CD4-positive, alpha-beta memory T cell (primary cell): ENCODE results near the gene SLC17A9. TPM values are rescaled to one million over a fixed set of nuclear protein-coding genes. Genes with fewer than 3 reads are reported as not detected.

Experiments
- CTCF ChIA-PET: fragments of 350-600 bp; sonication (Branson Sonifier 250); formaldehyde crosslinking; loops from one replicate; lab custom pipeline; 2021; ENCODE audit warnings: inconsistent platforms; ENCODE audit not compliant: partially characterized antibody; lab: Charles Lee
- POLR2A ChIA-PET: fragments of 350-600 bp; sonication (Branson Sonifier 250); formaldehyde crosslinking; loops from one replicate; lab custom pipeline; 2021; ENCODE audit not compliant: partially characterized antibody; lab: Charles Lee
- DNase-seq, 5 donors: peaks; one replicate each; pipeline versions ENCODE4 v3.0.0 to v3.0.0-alpha.2; 2020 to 2022; ENCODE audit warnings: mixed read lengths in 1 of 5
- H3K27ac ChIP-seq: one replicate; pipeline ENCODE4 v1.7.0; 2013; ENCODE audit warnings: low read depth, low read length
- H3K27me3 ChIP-seq: 2 replicates; pipeline ENCODE4 v1.7.0; 2013; ENCODE audit warnings: mild to moderate bottlenecking, low read length, moderate library complexity; ENCODE audit not compliant: insufficient read depth
- H3K36me3 ChIP-seq: 2 replicates; pipeline ENCODE4 v1.7.0; 2013; ENCODE audit warnings: mild to moderate bottlenecking, low read length, moderate library complexity; ENCODE audit not compliant: insufficient read depth
- H3K4me1 ChIP-seq: 2 replicates; pipeline ENCODE4 v1.7.0; 2013; ENCODE audit warnings: mild to moderate bottlenecking, low read length, moderate library complexity; ENCODE audit not compliant: insufficient read depth
- H3K4me3 ChIP-seq, 2 donors: one replicate each; pipeline ENCODE4 v1.7.0; 2013; ENCODE audit warnings: low read length in 2 of 2, mild to moderate bottlenecking in 1 of 2
- H3K9me3 ChIP-seq, 2 donors: one replicate each; pipeline ENCODE4 v1.7.0; 2013; ENCODE audit warnings: low read length in 2 of 2, control low read depth in 1 of 2; ENCODE audit not compliant: control insufficient read depth in 1 of 2
- H3K27ac Mint-ChIP-seq, 7 donors: one replicate each; pipeline ENCODE4 v1.8.0; 2020 to 2021; ENCODE audit warnings: mixed read lengths in 7 of 7, mild to moderate bottlenecking in 6 of 7, inconsistent platforms in 3 of 7, moderate library complexity in 3 of 7
- H3K27me3 Mint-ChIP-seq, 2 donors: one replicate each; pipeline ENCODE4 v1.8.0; 2020 to 2021; ENCODE audit warnings: mixed read lengths in 2 of 2
- H3K36me3 Mint-ChIP-seq, 2 donors: one replicate each; pipeline ENCODE4 v1.8.0; 2020 to 2021; ENCODE audit warnings: mixed read lengths in 2 of 2, inconsistent platforms in 1 of 2, mild to moderate bottlenecking in 1 of 2
- H3K4me1 Mint-ChIP-seq, 4 donors: one replicate each; pipeline ENCODE4 v1.8.0; 2020 to 2021; ENCODE audit warnings: mixed read lengths in 4 of 4, mild to moderate bottlenecking in 1 of 4
- H3K4me3 Mint-ChIP-seq, 8 donors: one replicate each; pipeline ENCODE4 v1.8.0; 2020 to 2021; ENCODE audit warnings: mixed read lengths in 8 of 8, mild to moderate bottlenecking in 7 of 8, moderate library complexity in 6 of 8, inconsistent platforms in 3 of 8
- H3K9me3 Mint-ChIP-seq, 8 donors: one replicate each; pipeline ENCODE4 v1.8.0; 2020 to 2021; ENCODE audit warnings: mixed read lengths in 8 of 8, mild to moderate bottlenecking in 5 of 8, inconsistent platforms in 3 of 8, moderate library complexity in 1 of 8
- intact Hi-C: fragments of 100-400 bp; cut with micrococcal nuclease; formaldehyde crosslinking; loops from one replicate; pipeline ENCODE4 v1.15.1; 2023
- polyA plus RNA-seq, 2 donors: library from polyadenylated mRNA; unstranded; fragments of 300-500 nt; fragmentation: Illumina TruSeq; gene quantifications; one replicate each; pipeline ENCODE4 v1.2.3, GENCODE V29; 2021
- total RNA-seq, 2 experiments: library from RNA; stranded (reverse); gene quantifications; one replicate each; pipeline ENCODE4 v1.2.3, GENCODE V29; 2021

Gene SLC17A9
- total and polyA plus RNA-seq, 4 experiments from 2014 or later: 0.13 to 2.4 (median 2.1) TPM; not detected in 1

DNA sequence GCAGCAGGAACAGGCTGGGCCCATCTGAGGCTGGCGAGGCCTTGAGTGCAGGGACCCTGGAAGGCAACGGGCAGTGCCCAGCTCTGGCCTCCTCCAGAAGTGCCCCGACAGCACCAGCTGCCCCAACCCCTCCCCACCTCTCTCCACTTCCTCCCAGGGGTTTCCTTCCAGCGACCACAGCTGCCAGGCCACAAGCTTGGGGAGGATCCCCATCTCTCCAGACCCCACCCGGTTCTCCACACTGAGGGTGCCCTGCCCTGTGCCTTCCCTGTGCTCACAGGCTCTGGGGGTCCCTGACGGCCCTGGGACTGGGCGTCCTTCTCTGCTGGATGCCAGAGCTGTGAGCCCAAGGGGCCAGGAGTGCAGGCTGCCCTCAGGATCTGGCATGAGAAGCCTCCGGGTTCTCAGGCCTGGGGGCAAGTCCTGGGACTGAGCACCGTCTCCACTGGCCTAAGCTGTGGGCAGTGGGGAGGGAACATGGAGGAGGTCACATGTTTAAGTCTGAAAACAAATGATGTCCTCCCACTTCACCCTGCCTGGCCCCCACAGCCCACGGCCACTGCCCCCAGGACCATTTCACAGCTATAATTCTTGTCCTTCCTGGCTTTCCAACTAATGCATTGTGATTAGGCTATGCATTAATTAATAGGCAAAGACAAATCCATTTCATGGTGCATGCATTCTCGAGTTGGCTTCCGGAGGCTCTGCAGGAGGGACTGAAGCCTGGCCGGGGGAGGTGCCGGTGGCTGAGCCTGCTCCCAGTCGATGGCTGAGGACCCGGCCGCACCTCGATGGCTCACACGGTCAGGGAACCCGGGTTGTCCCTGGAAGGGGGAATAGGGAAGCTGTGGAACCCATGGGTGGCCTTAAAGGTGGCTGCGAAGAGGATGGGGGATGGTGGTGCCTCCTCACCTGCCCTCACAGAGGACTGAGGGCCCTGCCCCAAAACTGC, 29.9 kb downstream of the SLC17A9 start:
- H3K36me3 Mint-ChIP-seq: no peaks in the 10 kb centered on the region

DNA sequence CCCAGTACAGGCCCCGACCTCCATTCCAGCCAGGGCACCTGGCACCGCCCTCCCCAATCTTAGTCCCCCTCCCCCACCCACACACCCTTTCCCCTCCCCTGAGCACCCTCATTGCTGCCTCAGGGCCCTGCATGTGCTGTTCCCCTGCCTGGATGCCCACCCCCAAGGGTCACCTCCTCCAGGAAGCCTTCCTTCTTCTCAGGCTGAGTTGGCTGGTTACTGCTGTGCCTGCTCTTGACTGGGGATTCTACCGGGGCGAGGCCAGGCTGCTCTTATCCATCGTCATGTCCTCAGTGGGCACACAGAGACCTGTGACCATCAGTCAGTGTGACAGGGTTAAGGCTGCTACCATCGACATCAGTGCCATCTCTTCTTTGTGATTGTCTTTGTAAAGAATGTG, 30.7 kb downstream of the SLC17A9 start:
- POLR2A ChIA-PET: no interaction called here
- no peak overlapping the region for H3K4me3 ChIP-seq
- Mint-ChIP-seq H3K36me3 (no peaks in the 10 kb centered on the region), H3K9me3 (no peaks in the 10 kb centered on the region), H3K27ac (peak overlapping the region in 1 of 7 donors; percentile 72), H3K4me3 (peak overlapping the region in 1 of 8 donors; percentile 15), H3K4me1 (peaks cover 7 to 49% (median 17%) of the 10 kb centered on the region in 4 donors), H3K27me3 (peaks cover 23 to 28% of the 10 kb centered on the region in 2 donors)
- H3K4me1 ChIP-seq: peaks cover 32% of the 10 kb centered on the region
- DNase-seq: no peak
- CTCF ChIA-PET: interaction anchor here (1.1 kb wide), 1 partner anchor 11 kb away, joined by 3 read pairs; no protein-coding TSS in a partner anchor
- intact Hi-C loops: no loop called here
- H3K36me3 ChIP-seq: no peaks in the 10 kb centered on the region
- no peak overlapping the region for H3K27ac ChIP-seq
- H3K27me3 ChIP-seq: peaks cover 26% of the 10 kb centered on the region
- no peaks in the 10 kb centered on the region for H3K9me3 ChIP-seq

More for the DNA sequence above, 29.9 kb downstream of the SLC17A9 start:
- Mint-ChIP-seq H3K4me3 (peak overlapping the region in 1 of 8 donors; percentile 30), H3K27ac (peak overlapping the region in 2 of 7 donors; percentile 37 to 55), H3K27me3 (peaks cover 26 to 34% of the 10 kb centered on the region in 2 donors), H3K4me1 (peaks cover 14 to 57% (median 24%) of the 10 kb centered on the region in 4 donors), H3K9me3 (no peaks in the 10 kb centered on the region)
- DNase-seq: no peak
- no peaks in the 10 kb centered on the region for H3K9me3 ChIP-seq
- ChIA-PET POLR2A (interaction anchor here (1.5 kb wide), 1 partner anchor 121 kb away, joined by 3 read pairs; the partner anchor contains the start of gene TCFL5), CTCF (interaction anchor here (1.1 to 2.2 kb wide), 2 partner anchors 10 kb away, joined by 3 to 9 read pairs; no protein-coding TSS in a partner anchor)
- intact Hi-C loops: no loop called here
- peaks cover 26% of the 10 kb centered on the region for H3K27me3 ChIP-seq
- H3K4me1 ChIP-seq: peaks cover 40% of the 10 kb centered on the region
- H3K4me3 ChIP-seq: no peak overlapping the region
- H3K36me3 ChIP-seq: no peaks in the 10 kb centered on the region
- no peak overlapping the region for H3K27ac ChIP-seq

DNA sequence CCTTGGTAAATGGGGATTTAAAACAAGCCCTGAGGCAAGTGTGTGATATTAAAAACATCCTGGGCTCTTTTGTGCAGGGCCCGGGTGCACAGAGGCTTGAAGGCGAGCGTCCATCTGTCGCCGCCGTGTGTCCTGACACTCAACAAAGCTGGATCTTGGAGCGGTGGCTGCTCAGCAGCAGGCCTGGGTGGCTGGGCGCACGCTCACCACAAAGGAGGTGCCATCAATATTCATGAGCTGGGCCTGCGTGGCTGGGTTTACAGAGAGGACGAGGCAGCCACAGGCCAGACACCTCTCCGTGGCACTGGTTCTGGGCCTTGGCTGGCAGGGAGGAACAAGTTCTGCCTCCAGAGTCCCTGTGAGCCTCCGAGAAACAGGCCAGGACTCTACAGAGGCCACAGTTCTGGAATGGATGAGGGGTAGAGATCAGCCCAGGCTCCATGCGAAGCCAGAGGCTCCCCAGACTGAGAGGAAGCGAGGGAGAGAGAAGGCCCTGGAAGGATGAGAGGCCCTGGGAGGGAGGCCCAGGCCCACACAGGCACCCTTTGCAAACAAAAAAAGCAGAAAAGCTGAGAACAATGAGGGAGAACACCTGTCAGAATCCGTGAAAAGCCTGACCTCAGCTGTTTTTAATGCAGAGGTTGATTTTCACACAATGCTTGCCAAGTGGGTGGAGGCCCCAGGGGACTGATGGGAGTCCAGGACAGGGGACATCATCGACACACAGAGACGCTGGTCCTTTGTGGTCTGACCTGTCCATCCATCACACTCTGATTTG, 32.3 kb downstream of the SLC17A9 start:
- no peak overlapping the region for H3K4me3 Mint-ChIP-seq
- peak overlapping the region in 1 of 7 donors; percentile 56 for H3K27ac Mint-ChIP-seq

GRCh38 chr20:62985444-62985778, 32.9 kb downstream of the SLC17A9 start:
- H3K36me3 ChIP-seq: no peaks in the 10 kb centered on the region
- Mint-ChIP-seq H3K9me3 (no peaks in the 10 kb centered on the region), H3K36me3 (no peaks in the 10 kb centered on the region), H3K4me1 (peaks cover 9 to 38% (median 14%) of the 10 kb centered on the region in 4 donors), H3K27me3 (peaks cover 12 to 23% of the 10 kb centered on the region in 2 donors), H3K27ac (no peak overlapping the region), H3K4me3 (no peak overlapping the region)
- DNase-seq: no peak
- intact Hi-C loops: no loop called here
- POLR2A ChIA-PET: no interaction called here
- peaks cover 11% of the 10 kb centered on the region for H3K27me3 ChIP-seq
- peaks cover 24% of the 10 kb centered on the region for H3K4me1 ChIP-seq
- no peak overlapping the region for H3K4me3 ChIP-seq
- H3K27ac ChIP-seq: no peak overlapping the region
- CTCF ChIA-PET: interaction anchor here (1.0 kb wide), 1 partner anchor 13 kb away, joined by 3 read pairs; no protein-coding TSS in a partner anchor
- no peaks in the 10 kb centered on the region for H3K9me3 ChIP-seq

More for the DNA sequence above, 32.3 kb downstream of the SLC17A9 start:
- H3K4me1 ChIP-seq: peaks cover 28% of the 10 kb centered on the region
- Mint-ChIP-seq H3K27me3 (peaks cover 16 to 23% of the 10 kb centered on the region in 2 donors), H3K4me1 (peaks cover 9 to 43% (median 16%) of the 10 kb centered on the region in 4 donors), H3K36me3 (no peaks in the 10 kb centered on the region), H3K9me3 (no peaks in the 10 kb centered on the region)
- H3K36me3 ChIP-seq: no peaks in the 10 kb centered on the region
- ChIA-PET CTCF (interaction anchor here (1.0 kb wide), 1 partner anchor 12 kb away, joined by 3 read pairs; no protein-coding TSS in a partner anchor), POLR2A (no interaction called here)
- peaks cover 11% of the 10 kb centered on the region for H3K27me3 ChIP-seq
- H3K9me3 ChIP-seq: no peaks in the 10 kb centered on the region
- H3K4me3 ChIP-seq: no peak overlapping the region
- intact Hi-C loops: no loop called here
- H3K27ac ChIP-seq: no peak overlapping the region
- DNase-seq: no peak

DNA sequence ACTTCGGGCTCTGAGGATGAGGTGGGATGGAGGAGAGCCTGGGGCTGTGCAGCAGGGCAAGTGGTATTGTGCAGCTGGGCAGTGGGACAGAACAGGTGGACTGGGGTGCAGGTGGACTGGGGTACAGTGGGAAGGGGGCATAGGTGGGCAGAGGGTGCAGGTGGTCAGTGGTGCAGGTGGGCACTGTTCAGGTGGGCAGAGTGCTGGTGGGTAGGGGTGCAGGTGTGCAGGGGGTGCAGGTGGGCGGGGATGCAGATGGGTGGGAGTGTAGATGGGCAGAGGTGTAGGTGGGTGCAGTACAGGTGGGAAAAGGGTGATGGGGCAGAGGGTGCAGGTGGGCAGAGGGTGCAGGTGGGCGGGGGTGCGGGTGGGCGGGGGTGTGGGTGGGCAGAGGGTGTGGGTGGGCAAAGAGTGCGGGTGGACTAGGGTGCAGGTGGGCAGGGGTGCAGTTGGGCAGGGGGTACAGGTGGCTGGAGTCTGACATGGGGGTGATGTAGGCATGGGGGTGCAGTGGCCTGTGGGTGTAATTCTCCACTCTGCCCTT, 33.8 kb downstream of the SLC17A9 start:
- Histone ChIP-seq H3K4me1 (peaks cover 17% of the 10 kb centered on the region), H3K36me3 (no peaks in the 10 kb centered on the region), H3K4me3 (no peak overlapping the region), H3K9me3 (no peaks in the 10 kb centered on the region), H3K27me3 (peaks cover 7% of the 10 kb centered on the region), H3K27ac (no peak overlapping the region)
- no peak for DNase-seq
- intact Hi-C loops: no loop called here
- POLR2A ChIA-PET: no interaction called here
- H3K4me3 Mint-ChIP-seq: no peak overlapping the region
- no peaks in the 10 kb centered on the region for H3K9me3 Mint-ChIP-seq
- CTCF ChIA-PET: no interaction called here
- H3K27ac Mint-ChIP-seq: no peak overlapping the region
- H3K27me3 Mint-ChIP-seq: peaks cover 7 to 21% of the 10 kb centered on the region in 2 donors
- no peaks in the 10 kb centered on the region for H3K36me3 Mint-ChIP-seq
- peaks cover 6 to 29% (median 9%) of the 10 kb centered on the region in 4 donors for H3K4me1 Mint-ChIP-seq

GRCh38 chr20:62987114-62987513, 34.6 kb downstream of the SLC17A9 start:
- Mint-ChIP-seq H3K4me1 (peaks cover 5 to 21% (median 7%) of the 10 kb centered on the region in 4 donors), H3K4me3 (no peak overlapping the region), H3K36me3 (no peaks in the 10 kb centered on the region), H3K27ac (no peak overlapping the region), H3K27me3 (peaks cover 5 to 22% of the 10 kb centered on the region in 2 donors), H3K9me3 (no peaks in the 10 kb centered on the region)
- POLR2A ChIA-PET: no interaction called here
- intact Hi-C loops: no loop called here
- CTCF ChIA-PET: interaction anchor here (0.8 kb wide), 1 partner anchor 15 kb away, joined by 5 read pairs; no protein-coding TSS in a partner anchor
- H3K9me3 ChIP-seq: no peaks in the 10 kb centered on the region
- DNase-seq: no peak
- H3K36me3 ChIP-seq: no peaks in the 10 kb centered on the region
- H3K27ac ChIP-seq: no peak overlapping the region
- no peaks in the 10 kb centered on the region for H3K27me3 ChIP-seq
- H3K4me3 ChIP-seq: no peak overlapping the region
- peaks cover 9% of the 10 kb centered on the region for H3K4me1 ChIP-seq
